ENCODE measurements around the gene RBCK1. TPM values are rescaled to one million over a fixed set of nuclear protein-coding genes. Genes with fewer than 3 reads are reported as not detected.
"Not testable (repeated sequence)": the region's sequence is repeated elsewhere in the genome, so short reads cannot be mapped to it uniquely, and the experiment has no call there.

RBCK1 gene
- total RNA-seq, result 15.1 TPM

- DNase-seq, result peak; percentile 81
Measured at GRCh38 chr20:407953-408842, at the start of gene RBCK1. RBCK1 (plus strand) TSS chr20:408299; CDS start chr20:408758, 459 bp downstream.

DNA sequence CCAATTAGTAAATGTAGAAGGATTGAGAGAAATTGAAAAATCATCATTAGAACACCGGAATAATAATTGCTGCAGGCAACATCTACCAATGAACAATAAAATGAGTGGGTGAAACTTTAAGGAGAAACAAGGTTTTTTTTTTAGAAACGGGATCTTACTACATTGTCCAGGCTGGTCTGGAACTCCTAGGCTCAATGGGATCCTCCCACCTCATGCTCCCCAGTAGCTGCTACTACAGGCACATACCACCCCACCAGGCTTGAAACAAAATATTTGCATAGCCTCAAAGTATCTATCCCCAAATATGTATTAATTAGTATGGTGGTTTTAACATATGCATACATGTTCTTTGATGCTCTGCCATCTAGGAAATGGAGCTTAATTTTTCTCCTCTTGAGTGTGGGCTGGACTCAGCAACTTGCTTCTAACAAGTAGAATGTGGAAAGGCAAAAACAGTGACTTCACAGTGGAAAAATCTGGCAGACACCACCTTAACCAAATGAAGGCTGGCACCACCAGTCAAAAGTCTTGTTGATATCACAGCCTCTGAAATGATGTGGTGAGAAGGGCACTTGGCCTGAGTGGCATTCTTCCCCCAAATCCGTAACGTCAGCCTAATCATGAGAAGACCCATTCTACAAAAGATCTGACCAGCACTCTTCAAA is 49.1 kb upstream of the RBCK1 start:
- DNase-seq, result no peak

DNA sequence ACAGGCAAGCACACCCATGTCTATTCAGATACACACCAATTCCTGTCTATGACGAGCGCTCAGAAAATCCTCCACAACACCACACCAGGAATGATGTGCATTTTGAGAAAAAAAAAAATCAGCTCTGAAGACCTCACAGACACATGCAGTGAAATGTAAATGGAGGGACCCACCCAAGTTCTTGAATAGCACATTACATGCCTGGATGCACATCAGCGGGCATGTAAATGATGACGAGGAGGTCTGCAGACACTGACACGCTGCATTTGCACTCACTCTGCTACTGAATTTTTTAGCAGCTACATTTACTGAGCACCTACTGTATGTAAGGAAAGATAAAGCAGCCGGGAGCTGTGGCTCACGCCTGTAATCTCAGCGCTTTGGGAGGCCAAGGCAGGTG is 46.5 kb upstream of the RBCK1 start:
- DNase-seq, result no peak

GRCh38 chr20:362271-363254 is 45.5 kb upstream of the RBCK1 start:
- DNase-seq, result peak; percentile 21

DNA sequence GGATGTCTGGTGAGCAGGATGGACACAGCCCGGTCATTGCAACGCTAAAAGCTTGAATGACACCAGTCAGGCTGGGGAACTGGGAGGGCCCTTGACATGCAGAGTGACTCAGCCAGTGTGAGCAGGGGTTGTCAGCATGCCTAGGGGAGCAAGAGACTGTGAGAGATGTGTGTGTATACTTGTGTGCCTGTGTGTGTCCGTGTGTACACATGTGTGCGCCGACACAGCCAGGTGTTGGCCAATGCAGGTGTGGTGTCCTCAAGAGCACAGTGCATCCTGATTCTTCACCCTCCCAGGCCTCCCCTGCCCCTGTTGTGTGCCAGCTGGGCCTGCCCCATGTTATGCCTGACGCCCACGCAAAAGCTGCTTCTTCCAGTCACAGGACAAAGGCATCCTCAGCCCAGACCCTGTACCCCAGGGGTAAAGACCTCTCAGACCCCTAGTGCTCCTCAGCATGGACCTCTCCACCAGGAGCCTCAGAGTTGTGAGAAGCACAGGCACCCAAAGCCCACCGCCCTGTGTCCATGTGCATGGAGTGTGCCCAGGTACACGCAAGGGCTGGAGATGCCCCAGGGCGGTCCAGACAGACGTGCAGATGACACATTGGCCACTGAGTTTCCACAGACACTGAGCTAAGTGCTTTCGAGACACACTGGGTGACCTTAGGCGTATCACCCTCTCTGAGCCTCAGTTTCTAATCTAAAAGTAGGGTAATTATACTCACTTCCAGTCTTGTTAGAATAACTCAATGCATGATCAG is 44.6 kb upstream of the RBCK1 start:
- no peak for DNase-seq

DNA sequence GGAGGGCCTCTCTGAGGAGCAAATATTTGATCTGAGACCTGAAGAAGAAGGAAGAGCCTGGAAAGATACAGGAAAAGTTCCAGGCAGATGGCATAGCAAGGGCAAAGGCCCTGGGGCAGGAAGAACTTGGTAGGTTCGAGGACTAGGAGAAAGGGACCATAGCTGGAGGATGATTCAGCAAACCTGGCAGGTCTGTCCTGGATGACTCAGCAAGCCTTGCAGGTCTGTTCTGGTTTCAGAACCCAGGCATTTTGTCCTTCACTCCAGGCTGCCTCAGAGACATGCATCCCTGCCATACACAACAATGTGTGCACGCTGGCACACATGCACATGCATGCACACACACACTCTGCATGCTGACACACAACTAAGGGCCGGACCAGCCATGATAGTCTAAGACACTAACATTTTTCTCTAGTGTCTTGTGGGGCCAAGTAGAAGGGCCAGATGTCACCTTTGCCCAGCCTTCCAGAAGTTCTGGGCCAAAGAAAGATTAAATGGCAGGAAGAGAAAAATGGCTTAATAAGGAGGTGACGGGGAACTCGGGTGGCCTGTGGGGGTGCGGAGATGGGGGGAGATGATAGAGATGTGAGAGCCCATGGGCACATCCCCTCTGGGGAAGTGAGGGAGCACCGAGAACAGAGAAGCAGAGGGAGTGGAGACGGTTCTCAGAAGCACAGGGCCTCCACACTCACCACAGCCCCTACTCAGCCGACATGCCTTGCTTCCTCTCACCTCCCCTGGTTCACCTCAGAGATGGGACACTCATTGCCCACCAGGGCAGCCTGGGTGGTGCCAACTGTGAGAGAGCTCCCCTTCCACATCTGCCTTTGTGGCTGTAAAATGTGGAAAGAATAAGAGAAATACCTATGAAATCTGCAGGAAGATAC is 42.9 kb upstream of the RBCK1 start:
- no peak for DNase-seq

DNA sequence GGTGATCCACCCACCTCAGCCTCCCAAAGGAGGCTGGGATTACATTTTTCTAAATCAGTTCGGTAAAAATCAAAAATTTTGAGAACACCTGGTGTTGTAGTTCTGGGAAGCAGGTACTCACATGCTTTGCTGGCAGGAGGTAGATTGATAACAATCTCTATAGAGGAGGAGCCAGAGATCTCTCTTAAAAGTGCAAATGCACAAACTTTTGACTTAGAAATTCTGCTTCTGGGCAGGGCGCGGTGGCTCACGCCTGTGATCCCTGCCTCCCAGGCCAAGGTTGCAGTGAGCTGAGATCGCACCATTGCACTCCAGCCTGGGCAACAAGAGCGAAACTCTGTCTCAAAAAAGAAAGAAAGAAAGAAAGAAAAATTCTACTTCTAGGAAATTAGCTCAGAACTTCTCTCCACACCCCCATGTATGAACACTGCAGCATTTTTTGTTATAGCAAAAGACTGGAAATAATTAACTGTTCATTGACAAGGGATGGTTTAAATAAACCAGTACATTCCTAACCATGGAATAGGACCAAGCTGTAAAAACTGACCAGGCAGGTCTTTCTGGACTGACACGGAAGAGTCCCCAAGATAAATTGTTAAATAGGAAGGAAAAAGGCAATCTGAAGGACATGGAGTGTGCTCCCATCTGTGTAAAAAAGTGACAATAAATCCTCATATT is 41.9 kb upstream of the RBCK1 start:
- DNase-seq, result no peak

- no peak for DNase-seq
Measured at GRCh38 chr20:366719-367485, 41.2 kb upstream of the RBCK1 start.

- no peak for DNase-seq
Measured at GRCh38 chr20:367486-367887, 40.6 kb upstream of the RBCK1 start.

DNA sequence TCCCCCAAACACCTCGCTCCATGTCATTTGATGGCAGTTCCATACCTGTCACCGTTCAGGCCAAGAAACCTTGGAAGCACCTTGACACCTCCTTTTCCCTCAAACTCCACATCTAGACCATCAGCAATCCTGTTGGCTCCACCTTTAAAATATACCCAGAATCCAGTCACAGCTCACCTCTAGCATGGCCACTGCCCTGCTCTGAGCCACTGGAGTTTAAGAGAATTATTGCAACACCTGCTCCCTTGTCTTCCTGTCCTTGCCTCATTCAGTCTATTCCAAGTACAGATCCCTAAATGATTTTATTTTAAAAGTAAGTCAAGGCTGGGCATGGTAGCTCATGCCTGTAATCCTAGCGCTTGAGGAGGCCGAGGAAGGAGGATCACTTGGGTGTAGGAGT is 39.2 kb upstream of the RBCK1 start:
- DNase-seq, result no peak

- DNase-seq, result no peak
Measured at GRCh38 chr20:370151-370600, 37.9 kb upstream of the RBCK1 start.

- DNase-seq, result no peak
Measured at GRCh38 chr20:370977-371754, 36.9 kb upstream of the RBCK1 start.

DNA sequence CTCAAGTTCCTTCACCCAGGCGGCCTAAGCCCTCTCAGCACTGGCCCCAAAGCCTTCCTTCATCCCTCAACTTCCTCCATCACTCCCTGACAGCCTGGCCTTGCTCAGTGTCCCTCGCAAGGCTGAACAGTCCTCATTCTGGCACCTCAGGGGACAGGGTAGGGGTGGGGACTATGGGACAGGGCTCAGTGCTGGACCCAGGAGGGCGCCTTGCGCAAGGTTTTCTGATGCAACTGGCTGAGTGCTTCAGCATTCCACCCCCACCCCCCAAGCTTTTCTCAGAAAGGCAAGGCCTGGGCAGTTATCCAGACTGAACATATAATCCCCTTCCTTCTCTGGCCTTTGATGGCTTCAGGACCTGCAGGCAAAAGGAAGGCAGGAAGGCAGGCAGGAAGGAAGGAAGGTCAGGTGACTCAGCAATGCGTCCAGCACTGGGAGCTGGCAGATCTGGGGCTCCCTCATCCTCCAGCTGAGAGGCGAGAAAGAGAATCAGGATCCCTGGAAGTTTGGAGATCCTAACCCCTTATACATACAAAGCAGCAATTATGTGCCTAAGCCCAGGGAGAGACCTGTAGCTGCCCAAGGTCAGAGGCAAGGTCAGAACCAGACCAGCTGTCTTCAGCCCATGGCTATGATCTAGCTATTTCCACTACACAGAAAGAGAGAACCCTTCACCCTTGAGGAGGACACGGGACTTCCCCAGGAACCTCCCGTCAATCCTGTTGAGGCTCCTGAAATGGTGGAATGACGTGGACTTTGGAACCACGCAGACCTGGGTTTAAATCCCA is 36.1 kb upstream of the RBCK1 start:
- DNase-seq, result no peak

GRCh38 chr20:372543-373082 is 35.5 kb upstream of the RBCK1 start:
- DNase-seq, result not testable (repeated sequence)

DNA sequence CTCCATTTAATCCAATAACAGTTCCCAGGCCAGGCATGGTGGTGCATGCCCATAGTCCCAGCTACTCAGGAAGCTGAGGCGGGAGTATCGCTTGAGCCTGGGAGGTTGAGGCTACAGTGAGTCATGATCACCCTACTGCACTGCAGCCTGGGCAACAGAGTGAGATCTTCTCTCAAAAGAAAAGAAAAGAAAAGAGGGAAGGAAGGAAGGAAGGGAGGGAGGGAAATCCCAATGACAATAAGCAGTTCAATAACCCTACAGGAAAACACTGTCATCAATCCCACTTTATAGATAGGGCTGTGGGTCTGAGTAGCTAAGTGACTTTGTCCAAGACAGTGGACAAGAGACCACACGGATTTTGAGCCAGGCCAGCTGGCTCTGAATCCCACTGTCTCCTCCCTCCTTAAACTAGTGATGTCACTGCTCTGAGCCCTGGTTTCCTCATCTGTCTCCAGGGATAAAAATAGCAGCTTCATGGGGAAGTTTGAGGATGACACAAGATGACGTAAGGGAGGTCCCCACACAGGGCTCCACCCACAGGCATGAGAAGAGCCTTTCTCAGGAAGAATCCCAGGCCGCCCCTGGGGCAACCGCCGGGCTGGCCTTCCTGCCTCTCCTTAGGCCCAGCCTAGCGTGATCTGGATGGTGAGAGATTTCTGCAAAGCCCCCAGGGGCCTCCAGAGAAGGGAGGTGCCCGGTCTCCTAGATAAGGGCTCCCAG is 34.8 kb upstream of the RBCK1 start:
- no peak for DNase-seq

- DNase-seq, result no peak
Measured at GRCh38 chr20:375265-375889, 32.7 kb upstream of the RBCK1 start.
